MM.1S (cell line): Measurements from ENCODE around the gene KIR3DL3.
"Not testable (repeated sequence)": the region's sequence is repeated elsewhere in the genome, so short reads cannot be mapped to it uniquely, and the experiment has no call there.

Experiments
- EZH2 ChIP-seq: fragments of 300-600 bp; sonication (generic); optimal IDR thresholded peaks from 2 replicates; pipeline ENCODE3; 2017; ENCODE audit warnings: low read depth, mild to moderate bottlenecking, antibody characterized with exemption, low read length, mixed read lengths
- EZH2phosphoT487 ChIP-seq: fragments of 300-600 bp; sonication (generic); IDR thresholded peaks from 2 replicates; pipeline ENCODE4 v1.6.1; 2018; ENCODE audit warnings: antibody characterized with exemption, low read length
- TF ChIP-seq, protein P1 (sequence below): fragments of 300-600 bp; sonication (generic); IDR thresholded peaks from 2 replicates; pipeline ENCODE4 v1.5.1; 2016; ENCODE audit warnings: antibody characterized with exemption, low read length, mixed read lengths

DNA sequence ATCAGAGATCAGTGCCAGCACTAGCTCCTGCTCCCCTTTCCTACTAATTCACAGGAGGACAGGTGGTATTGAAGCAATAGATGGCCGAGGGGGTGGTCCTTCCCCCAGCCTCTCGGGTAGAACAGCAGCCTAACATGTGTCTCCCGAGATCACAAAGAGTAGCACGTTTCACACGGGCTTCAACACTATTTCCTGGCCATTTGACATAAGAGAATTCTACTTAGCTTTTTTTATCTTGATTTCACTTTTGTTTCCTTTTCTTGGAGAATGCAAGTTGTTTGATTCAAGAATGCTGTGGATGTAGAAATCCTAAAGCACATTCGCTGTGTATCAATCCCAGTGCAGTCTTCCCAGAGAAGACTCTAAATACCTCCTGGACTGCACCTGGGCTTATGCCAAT is 26.0 kb downstream of the KIR3DL3 start:
- TF ChIP-seq, protein P1, sequence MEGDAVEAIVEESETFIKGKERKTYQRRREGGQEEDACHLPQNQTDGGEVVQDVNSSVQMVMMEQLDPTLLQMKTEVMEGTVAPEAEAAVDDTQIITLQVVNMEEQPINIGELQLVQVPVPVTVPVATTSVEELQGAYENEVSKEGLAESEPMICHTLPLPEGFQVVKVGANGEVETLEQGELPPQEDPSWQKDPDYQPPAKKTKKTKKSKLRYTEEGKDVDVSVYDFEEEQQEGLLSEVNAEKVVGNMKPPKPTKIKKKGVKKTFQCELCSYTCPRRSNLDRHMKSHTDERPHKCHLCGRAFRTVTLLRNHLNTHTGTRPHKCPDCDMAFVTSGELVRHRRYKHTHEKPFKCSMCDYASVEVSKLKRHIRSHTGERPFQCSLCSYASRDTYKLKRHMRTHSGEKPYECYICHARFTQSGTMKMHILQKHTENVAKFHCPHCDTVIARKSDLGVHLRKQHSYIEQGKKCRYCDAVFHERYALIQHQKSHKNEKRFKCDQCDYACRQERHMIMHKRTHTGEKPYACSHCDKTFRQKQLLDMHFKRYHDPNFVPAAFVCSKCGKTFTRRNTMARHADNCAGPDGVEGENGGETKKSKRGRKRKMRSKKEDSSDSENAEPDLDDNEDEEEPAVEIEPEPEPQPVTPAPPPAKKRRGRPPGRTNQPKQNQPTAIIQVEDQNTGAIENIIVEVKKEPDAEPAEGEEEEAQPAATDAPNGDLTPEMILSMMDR, result not testable (repeated sequence)
- not testable (repeated sequence) for TF ChIP-seq EZH2, EZH2phosphoT487
